ENCODE measurements around the gene ADAMTS17. TPM values are rescaled to one million over a fixed set of nuclear protein-coding genes. Genes with fewer than 3 reads are reported as not detected.

Gene ADAMTS17
- total RNA-seq, 1 experiment from 2014 or later, result 1.6 TPM

DNA sequence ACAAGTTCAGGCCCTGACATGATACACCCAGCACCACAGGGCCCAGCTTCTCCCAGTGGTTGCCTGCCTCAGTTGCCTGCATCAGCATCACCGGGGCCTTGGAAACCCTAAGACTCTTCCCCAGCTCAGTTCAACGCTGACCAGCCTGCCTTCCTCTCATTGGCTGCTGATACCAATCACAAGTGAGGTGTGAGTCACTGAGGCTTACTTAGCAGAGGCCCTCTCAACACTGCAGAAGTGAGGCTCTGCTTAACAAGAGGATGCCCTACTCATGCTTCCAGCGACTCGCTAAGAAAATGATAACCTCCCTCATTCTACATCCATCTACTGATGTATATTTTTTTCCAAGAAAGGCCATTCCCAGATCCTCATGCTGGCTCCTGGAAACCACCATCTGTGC lies 151.9 kb downstream of the ADAMTS17 start:
- in situ Hi-C loops (cut with HindIII; ENCODE audit: low pct_unique_long_range_greater_than_20kb, low sequenced_read_pairs), result no loop called here

DNA sequence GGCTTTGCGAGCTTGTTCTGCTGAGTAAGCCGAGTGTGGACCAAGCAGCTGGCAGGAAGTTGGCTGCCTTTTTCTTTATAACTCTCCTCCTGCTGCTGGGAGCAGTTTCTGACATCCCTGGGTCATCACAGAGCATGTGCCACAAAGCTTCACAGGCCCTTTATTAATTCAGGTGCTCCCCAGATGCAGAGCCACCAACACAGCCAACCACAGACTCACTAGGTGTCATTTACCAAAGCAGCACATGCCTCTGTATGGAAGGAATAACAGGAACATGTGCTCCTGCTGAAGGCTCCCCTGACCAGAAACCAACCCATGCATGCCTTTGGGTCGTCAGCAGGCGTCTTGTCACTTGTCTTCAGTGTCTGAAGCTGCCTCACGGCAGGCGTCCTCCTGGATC lies 152.5 kb downstream of the ADAMTS17 start:
- POLR2A ChIA-PET, result no interaction called here

More for the DNA sequence above, 151.9 kb downstream of the ADAMTS17 start:
- Histone ChIP-seq H3K4me3 (ENCODE audit: low read depth in 2 of 2, low read length in 2 of 2) (no peak overlapping the region), H3K36me3 (ENCODE audit: control insufficient read depth, insufficient read depth, low read length) (no peaks in the 10 kb centered on the region), H3K27me3 (ENCODE audit: control insufficient read depth, insufficient read depth, low read length) (no peaks in the 10 kb centered on the region), H3K9me3 (ENCODE audit: control insufficient read depth, insufficient read depth, low read depth, low read length) (no peaks in the 10 kb centered on the region), H3K27ac (ENCODE audit: low read length) (no peak overlapping the region), H3K4me1 (ENCODE audit: control insufficient read depth, insufficient read depth, low read length) (no peaks in the 10 kb centered on the region)
- TF ChIP-seq SIN3A (IDR thresholded peaks at IDR 0.05; ENCODE audit: borderline replicate concordance, insufficient read depth, low read depth, low read length), result no peak
- TF ChIP-seq POLR2AphosphoS5 (IDR thresholded peaks at IDR 0.05; ENCODE audit: low read depth, low read length), result no peak
- TF ChIP-seq, protein P1, sequence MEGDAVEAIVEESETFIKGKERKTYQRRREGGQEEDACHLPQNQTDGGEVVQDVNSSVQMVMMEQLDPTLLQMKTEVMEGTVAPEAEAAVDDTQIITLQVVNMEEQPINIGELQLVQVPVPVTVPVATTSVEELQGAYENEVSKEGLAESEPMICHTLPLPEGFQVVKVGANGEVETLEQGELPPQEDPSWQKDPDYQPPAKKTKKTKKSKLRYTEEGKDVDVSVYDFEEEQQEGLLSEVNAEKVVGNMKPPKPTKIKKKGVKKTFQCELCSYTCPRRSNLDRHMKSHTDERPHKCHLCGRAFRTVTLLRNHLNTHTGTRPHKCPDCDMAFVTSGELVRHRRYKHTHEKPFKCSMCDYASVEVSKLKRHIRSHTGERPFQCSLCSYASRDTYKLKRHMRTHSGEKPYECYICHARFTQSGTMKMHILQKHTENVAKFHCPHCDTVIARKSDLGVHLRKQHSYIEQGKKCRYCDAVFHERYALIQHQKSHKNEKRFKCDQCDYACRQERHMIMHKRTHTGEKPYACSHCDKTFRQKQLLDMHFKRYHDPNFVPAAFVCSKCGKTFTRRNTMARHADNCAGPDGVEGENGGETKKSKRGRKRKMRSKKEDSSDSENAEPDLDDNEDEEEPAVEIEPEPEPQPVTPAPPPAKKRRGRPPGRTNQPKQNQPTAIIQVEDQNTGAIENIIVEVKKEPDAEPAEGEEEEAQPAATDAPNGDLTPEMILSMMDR (IDR thresholded peaks at IDR 0.05), result no peak
- no peak for TF ChIP-seq TCF7L2 (IDR thresholded peaks at IDR 0.05; ENCODE audit: low read depth, low read length)
- TF ChIP-seq, protein P2, sequence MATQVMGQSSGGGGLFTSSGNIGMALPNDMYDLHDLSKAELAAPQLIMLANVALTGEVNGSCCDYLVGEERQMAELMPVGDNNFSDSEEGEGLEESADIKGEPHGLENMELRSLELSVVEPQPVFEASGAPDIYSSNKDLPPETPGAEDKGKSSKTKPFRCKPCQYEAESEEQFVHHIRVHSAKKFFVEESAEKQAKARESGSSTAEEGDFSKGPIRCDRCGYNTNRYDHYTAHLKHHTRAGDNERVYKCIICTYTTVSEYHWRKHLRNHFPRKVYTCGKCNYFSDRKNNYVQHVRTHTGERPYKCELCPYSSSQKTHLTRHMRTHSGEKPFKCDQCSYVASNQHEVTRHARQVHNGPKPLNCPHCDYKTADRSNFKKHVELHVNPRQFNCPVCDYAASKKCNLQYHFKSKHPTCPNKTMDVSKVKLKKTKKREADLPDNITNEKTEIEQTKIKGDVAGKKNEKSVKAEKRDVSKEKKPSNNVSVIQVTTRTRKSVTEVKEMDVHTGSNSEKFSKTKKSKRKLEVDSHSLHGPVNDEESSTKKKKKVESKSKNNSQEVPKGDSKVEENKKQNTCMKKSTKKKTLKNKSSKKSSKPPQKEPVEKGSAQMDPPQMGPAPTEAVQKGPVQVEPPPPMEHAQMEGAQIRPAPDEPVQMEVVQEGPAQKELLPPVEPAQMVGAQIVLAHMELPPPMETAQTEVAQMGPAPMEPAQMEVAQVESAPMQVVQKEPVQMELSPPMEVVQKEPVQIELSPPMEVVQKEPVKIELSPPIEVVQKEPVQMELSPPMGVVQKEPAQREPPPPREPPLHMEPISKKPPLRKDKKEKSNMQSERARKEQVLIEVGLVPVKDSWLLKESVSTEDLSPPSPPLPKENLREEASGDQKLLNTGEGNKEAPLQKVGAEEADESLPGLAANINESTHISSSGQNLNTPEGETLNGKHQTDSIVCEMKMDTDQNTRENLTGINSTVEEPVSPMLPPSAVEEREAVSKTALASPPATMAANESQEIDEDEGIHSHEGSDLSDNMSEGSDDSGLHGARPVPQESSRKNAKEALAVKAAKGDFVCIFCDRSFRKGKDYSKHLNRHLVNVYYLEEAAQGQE (IDR thresholded peaks at IDR 0.05; ENCODE audit: insufficient read depth in 1 of 2, low read depth in 2 of 2, low read length in 1 of 2), result no peak
- no peak for DNase-seq (ENCODE audit: low read depth, low spot score)
- no TSS peak for BruUV-seq (replicated peaks)
- POLR2A ChIA-PET, result no interaction called here
- no peak for ATAC-seq
- intact Hi-C loops (cut with micrococcal nuclease; ENCODE audit: unreplicated experiment), result no loop called here
- CTCF ChIA-PET, result no interaction called here

More for the DNA sequence above, 152.5 kb downstream of the ADAMTS17 start:
- TF ChIP-seq TCF7L2 (IDR thresholded peaks at IDR 0.05; ENCODE audit: low read depth, low read length) (no peak), SIN3A (IDR thresholded peaks at IDR 0.05; ENCODE audit: borderline replicate concordance, insufficient read depth, low read depth, low read length) (no peak), POLR2AphosphoS5 (IDR thresholded peaks at IDR 0.05; ENCODE audit: low read depth, low read length) (no peak)
- TF ChIP-seq, protein P1 (IDR thresholded peaks at IDR 0.05), result no peak
- TF ChIP-seq, protein P2 (IDR thresholded peaks at IDR 0.05; ENCODE audit: insufficient read depth in 1 of 2, low read depth in 2 of 2, low read length in 1 of 2), result no peak
- Histone ChIP-seq H3K27ac (ENCODE audit: low read length) (no peak overlapping the region), H3K9me3 (ENCODE audit: control insufficient read depth, insufficient read depth, low read depth, low read length) (no peaks in the 10 kb centered on the region), H3K36me3 (ENCODE audit: control insufficient read depth, insufficient read depth, low read length) (no peaks in the 10 kb centered on the region), H3K27me3 (ENCODE audit: control insufficient read depth, insufficient read depth, low read length) (no peaks in the 10 kb centered on the region), H3K4me1 (ENCODE audit: control insufficient read depth, insufficient read depth, low read length) (no peaks in the 10 kb centered on the region), H3K4me3 (ENCODE audit: low read depth in 2 of 2, low read length in 2 of 2) (no peak overlapping the region)
- in situ Hi-C loops (cut with HindIII; ENCODE audit: low pct_unique_long_range_greater_than_20kb, low sequenced_read_pairs) (no loop called here), intact Hi-C loops (cut with micrococcal nuclease; ENCODE audit: unreplicated experiment) (no loop called here)
- ATAC-seq (no peak), DNase-seq (ENCODE audit: low read depth, low spot score) (no peak)
- CTCF ChIA-PET, result no interaction called here
- no TSS peak for BruUV-seq (replicated peaks)
